Stimulated activated CD4-positive, alpha-beta T cell treated with anti-CD3 and anti-CD28 coated beads, TNF-alpha, amount 100 ng/mL, for 24 hours (primary cell): ENCODE data around the gene COPS6.

Source experiments
- DNase-seq, 3 experiments: peaks; one replicate each; pipeline ENCODE4 v3.0.0-alpha.2; 2020; ENCODE audit warnings: low read depth in 3 of 3

The COPS6 gene

GRCh38 chr7:100101016-100101862, 12.5 kb downstream of the COPS6 start, which contains the start of the genes AP4M1 and MCM7:
Gene AP4M1, plus strand, starts transcription at chr7:100101643. Its CDS starts 72 bp downstream, at chr7:100101715.
Gene MCM7, minus strand, starts transcription at chr7:100101397. Its CDS starts 103 bp downstream, at chr7:100101294.
- DNase-seq: peak; percentile 95 to 99 (median 95)

GRCh38 chr7:100102950-100103840, 14.4 kb downstream of the COPS6 start:
- DNase-seq: no peak

- no peak for DNase-seq
These were observed 16.8 kb downstream of the COPS6 start for GRCh38 chr7:100105534-100105933.

GRCh38 chr7:100106633-100107032, 17.9 kb downstream of the COPS6 start:
- no peak for DNase-seq

- DNase-seq: no peak
These were observed 18.5 kb downstream of the COPS6 start for GRCh38 chr7:100107125-100107737.

GRCh38 chr7:100107890-100108289, 19.1 kb downstream of the COPS6 start:
- no peak for DNase-seq

GRCh38 chr7:100109521-100110163, 20.9 kb downstream of the COPS6 start:
- no peak for DNase-seq

- DNase-seq: no peak
These were observed 22.4 kb downstream of the COPS6 start for GRCh38 chr7:100111156-100111555.

GRCh38 chr7:100111914-100112313, 23.1 kb downstream of the COPS6 start:
- DNase-seq: no peak

- DNase-seq: no peak
These were observed 26.3 kb downstream of the COPS6 start for GRCh38 chr7:100115026-100115425.

- DNase-seq: no peak
These were observed 29.8 kb downstream of the COPS6 start for GRCh38 chr7:100118388-100119071.

- peak; percentile 89 to 95 (median 92) for DNase-seq
These were observed 30.6 kb downstream of the COPS6 start, which contains the start of the genes CNPY4 and TAF6 for GRCh38 chr7:100119072-100119969. Gene CNPY4, plus strand, starts transcription at chr7:100119634. Its CDS starts 111 bp downstream, at chr7:100119745. Gene TAF6, minus strand, starts transcription at chr7:100119358. Its CDS starts 5,149 bp downstream, at chr7:100114209.

GRCh38 chr7:100119970-100120732, 31.4 kb downstream of the COPS6 start:
- peak in 2 of 3 experiments; percentile 45 to 62 for DNase-seq

GRCh38 chr7:100120733-100121036, 31.9 kb downstream of the COPS6 start:
- DNase-seq: no peak

- DNase-seq: no peak
These were observed 33.3 kb downstream of the COPS6 start for GRCh38 chr7:100122067-100122466.

- DNase-seq: no peak
These were observed 33.8 kb downstream of the COPS6 start for GRCh38 chr7:100122568-100122967.

GRCh38 chr7:100124301-100125230, 35.8 kb downstream of the COPS6 start:
- no peak for DNase-seq
